ENCODE data around the gene DET1.

- TF ChIP-seq CTCF (IDR thresholded peaks at IDR 0.05) (no peak), E2F4 (CRISPR knock-in tag; IDR thresholded peaks at IDR 0.05; ENCODE audit: borderline replicate concordance, low read depth) (no peak), FOXP4 (CRISPR knock-in tag; IDR thresholded peaks at IDR 0.05) (no peak), ATF6 (CRISPR knock-in tag; IDR thresholded peaks at IDR 0.05) (no peak), NR3C1 (CRISPR knock-in tag; conservative IDR thresholded peaks at IDR 0.05; ENCODE audit: low read depth) (no peak), CREB1 (CRISPR knock-in tag; IDR thresholded peaks at IDR 0.05) (no peak), KAT7 (CRISPR knock-in tag; IDR thresholded peaks at IDR 0.05; ENCODE audit: borderline replicate concordance) (no peak), USF2 (CRISPR knock-in tag; IDR thresholded peaks at IDR 0.05) (no peak), ZNF138 (CRISPR knock-in tag; conservative IDR thresholded peaks at IDR 0.05) (no peak), MLX (CRISPR knock-in tag; IDR thresholded peaks at IDR 0.05) (no peak), TP53 (CRISPR knock-in tag; IDR thresholded peaks at IDR 0.05) (no peak), E2F1 (CRISPR knock-in tag; IDR thresholded peaks at IDR 0.05) (no peak), RELA (CRISPR knock-in tag; IDR thresholded peaks at IDR 0.05; ENCODE audit: borderline replicate concordance) (no peak)
These were observed 17.4 kb downstream of the DET1 start for GRCh38 chr15:88529021-88529630.
